Measurements from ENCODE around the gene WSB1. TPM values are rescaled to one million over a fixed set of nuclear protein-coding genes. Genes with fewer than 3 reads are reported as not detected.

WSB1 gene
- total and polyA plus RNA-seq, 12 donors, result 42.5 to 125 (median 60.5) TPM

DNA sequence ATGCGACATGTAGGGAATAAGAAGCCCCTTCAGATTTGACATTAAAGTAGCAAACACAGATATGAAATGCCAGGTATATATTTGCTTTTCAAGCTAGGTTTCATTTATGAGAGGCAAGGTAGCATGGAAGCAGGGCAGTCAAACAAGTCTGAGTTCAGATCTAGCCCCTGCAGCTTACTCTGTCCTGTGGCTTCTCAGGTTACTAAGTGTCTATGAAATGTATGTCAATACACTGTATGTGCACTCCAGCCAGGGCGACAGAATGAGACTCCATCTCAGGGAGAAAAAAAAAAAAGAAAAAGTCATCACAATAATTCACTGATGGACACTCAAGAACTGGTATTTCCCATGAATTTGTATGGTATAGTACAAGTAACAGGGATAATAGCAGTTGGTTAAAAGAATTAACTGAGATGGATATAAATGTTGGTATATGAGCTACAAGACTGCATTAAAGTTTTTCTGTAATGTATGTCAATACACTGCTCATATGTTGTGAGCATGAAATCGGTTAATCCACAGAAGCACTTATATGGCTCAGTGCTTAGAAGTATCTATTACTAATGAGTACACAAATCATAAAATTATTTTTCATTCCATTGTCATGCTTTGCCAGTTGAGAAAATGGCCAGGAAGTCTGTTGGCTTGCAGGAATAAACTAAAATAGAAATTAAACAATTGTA is 2.9 kb upstream of the WSB1 start:
- DNase-seq (no peak), ATAC-seq (no peak)
- TF ChIP-seq, protein P1, sequence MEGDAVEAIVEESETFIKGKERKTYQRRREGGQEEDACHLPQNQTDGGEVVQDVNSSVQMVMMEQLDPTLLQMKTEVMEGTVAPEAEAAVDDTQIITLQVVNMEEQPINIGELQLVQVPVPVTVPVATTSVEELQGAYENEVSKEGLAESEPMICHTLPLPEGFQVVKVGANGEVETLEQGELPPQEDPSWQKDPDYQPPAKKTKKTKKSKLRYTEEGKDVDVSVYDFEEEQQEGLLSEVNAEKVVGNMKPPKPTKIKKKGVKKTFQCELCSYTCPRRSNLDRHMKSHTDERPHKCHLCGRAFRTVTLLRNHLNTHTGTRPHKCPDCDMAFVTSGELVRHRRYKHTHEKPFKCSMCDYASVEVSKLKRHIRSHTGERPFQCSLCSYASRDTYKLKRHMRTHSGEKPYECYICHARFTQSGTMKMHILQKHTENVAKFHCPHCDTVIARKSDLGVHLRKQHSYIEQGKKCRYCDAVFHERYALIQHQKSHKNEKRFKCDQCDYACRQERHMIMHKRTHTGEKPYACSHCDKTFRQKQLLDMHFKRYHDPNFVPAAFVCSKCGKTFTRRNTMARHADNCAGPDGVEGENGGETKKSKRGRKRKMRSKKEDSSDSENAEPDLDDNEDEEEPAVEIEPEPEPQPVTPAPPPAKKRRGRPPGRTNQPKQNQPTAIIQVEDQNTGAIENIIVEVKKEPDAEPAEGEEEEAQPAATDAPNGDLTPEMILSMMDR (IDR thresholded peaks at IDR 0.05), result no peak
- no peaks in the 10 kb centered on the region for H3K27me3 ChIP-seq
- no peak overlapping the region for H3K27ac ChIP-seq
- intact Hi-C loops (cut with DNase I), result loop anchor here in 8 of 10 donors (5.0 to 10.0 kb wide), 4 partner anchors 41 to 49 kb away; no protein-coding TSS in a partner anchor
- peaks cover 3 to 18% (median 7%) of the 10 kb centered on the region in 9 donors for H3K4me1 ChIP-seq
- no peaks in the 10 kb centered on the region for H3K36me3 ChIP-seq
- H3K9me3 ChIP-seq, result no peaks in the 10 kb centered on the region
- WGBS, 2 donors, result 88 to 93% methylated on average over 3 of the region's 3 CpGs
- H3K4me3 ChIP-seq, result no peak overlapping the region

DNA sequence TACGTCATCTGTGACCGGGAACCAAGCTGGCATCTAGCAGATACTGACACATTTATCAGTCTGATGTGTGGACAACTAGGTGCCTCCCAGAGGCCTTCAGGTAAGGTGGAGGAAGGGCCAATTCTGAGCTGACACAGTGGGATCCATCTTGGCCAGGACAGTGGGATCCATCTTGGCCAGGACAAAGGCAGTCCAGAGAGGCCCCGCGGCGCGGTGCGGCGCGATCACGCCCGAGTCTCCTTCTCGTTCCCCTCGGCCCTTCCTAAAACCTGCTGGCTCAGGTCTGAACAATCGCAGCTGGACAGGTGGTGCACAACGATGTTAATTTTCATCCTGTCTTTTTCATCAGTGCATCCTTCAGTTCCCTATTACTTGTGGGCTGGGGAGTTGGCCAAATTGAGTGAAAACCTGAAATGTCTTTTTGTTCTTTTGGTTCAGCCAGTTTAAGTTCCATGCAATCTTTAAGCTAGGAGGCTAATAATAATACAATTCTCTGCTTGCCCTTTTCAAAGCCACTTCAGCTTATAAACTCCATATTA is 486 bp upstream of the WSB1 start:
- TF ChIP-seq, protein P1 (IDR thresholded peaks at IDR 0.05), result no peak
- H3K9me3 ChIP-seq, result no peaks in the 10 kb centered on the region
- peak overlapping the region; percentile 87 to 100 (median 100) for H3K27ac ChIP-seq
- intact Hi-C loops (cut with DNase I), result loop anchor here in 8 of 10 donors (5.0 to 10.0 kb wide), 4 partner anchors 39 to 51 kb away; no protein-coding TSS in a partner anchor
- 89 to 90% methylated on average over 15 of the region's 15 CpGs for WGBS, 2 donors
- H3K27me3 ChIP-seq, result no peaks in the 10 kb centered on the region
- DNase-seq (no peak), ATAC-seq (peak in 1 of 8 donors; percentile 14)
- H3K4me1 ChIP-seq, result peaks cover 3 to 39% (median 30%) of the 10 kb centered on the region in 9 donors
- peaks cover 0 to 14% (median 0%) of the 10 kb centered on the region in 9 donors for H3K36me3 ChIP-seq
- peak overlapping the region in 9 of 10 donors; percentile 77 to 98 (median 90) for H3K4me3 ChIP-seq

DNA sequence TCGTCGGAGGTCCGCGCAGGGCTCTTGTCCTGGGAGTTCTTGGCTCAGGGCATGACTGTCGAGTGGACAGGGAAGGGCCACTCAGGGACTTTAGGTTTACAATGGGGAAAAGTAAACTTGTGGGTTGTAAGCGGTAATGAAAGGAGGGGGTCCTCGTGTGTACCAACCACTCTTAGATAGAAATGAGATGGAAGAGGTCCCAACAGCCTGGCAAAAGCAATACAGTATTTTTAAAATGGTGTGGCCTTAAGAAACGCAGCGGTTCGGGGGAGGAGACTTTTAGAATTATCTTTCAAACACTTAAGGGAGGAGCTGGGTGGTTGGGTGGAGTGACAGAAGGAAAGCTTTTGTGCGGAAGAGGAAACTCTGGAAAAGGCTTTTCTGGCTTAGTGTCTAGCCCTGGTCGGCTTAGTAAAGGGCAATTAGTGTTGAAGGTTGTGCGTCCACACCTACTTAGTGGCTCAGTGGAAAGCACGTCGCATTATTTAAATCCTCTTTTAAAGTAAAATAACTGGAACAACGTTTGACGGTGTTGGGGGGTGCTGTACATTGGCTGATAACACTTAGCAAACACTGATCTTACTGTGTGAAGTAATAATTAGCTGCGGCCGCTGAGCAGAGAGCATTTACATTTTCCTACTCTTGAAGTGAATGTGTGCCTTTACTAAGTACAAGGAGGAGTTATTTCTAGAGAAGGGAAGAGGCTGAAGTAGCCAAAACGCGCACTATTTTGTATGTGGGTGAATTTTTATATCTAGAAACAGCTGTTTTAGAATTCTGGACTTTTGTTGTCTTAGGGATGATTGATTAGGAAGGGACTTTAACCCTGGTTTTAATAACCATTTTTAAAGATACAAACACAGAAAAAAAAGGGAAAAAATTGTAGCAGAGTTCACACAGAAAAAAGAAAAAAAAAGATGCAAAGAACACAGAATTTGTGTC is 1.0 kb downstream of the WSB1 start:
- H3K4me1 ChIP-seq, result peaks cover 3 to 54% (median 44%) of the 10 kb centered on the region in 9 donors
- DNase-seq, result peak in 1 of 2 donors; percentile 83
- intact Hi-C loops (cut with DNase I), result loop anchor here (2.0 to 10.0 kb wide), 7 partner anchors 28 to 53 kb away; no protein-coding TSS in a partner anchor

More for the DNA sequence above, 1.0 kb downstream of the WSB1 start:
- Histone ChIP-seq H3K27me3 (no peaks in the 10 kb centered on the region), H3K36me3 (peaks cover 0 to 22% (median 0%) of the 10 kb centered on the region in 9 donors), H3K4me3 (peak overlapping the region; percentile 77 to 98 (median 92)), H3K9me3 (no peaks in the 10 kb centered on the region), H3K27ac (peak overlapping the region; percentile 87 to 100 (median 100))
- peak; percentile 60 to 83 (median 74) for ATAC-seq
- WGBS, 2 donors, result 0 to 1% methylated on average over 21 of the region's 21 CpGs
- TF ChIP-seq, protein P1 (IDR thresholded peaks at IDR 0.05), result no peak
